Endodermal cell (in vitro differentiated cells): ENCODE measurements around the gene CDY2A. TPM values are rescaled to one million over a fixed set of nuclear protein-coding genes. Genes with fewer than 3 reads are reported as not detected.

Experiments used
- total RNA-seq, 2 donors: library from RNA; stranded (reverse); fragmentation: NEBNext Ultra II Directional in 1 of 2; extraction: Animal tissue kit (Norgen Biotek cat#: 25700) in 1 of 2; gene quantifications; 2 replicates in 1 of 2; 3 replicates in 1 of 2; pipeline ENCODE4 v1.2.1, GENCODE V29; 2021

The CDY2A gene
- total RNA-seq, 2 donors from 2014 or later: not detected

Other genes with a start within 250 kb of the CDY2A start
- gene CDY2B, start 145.6 kb upstream of the CDY2A start, total RNA-seq: not detected